ENCODE data around the gene HSF5. TPM values are rescaled to one million over a fixed set of nuclear protein-coding genes. Genes with fewer than 3 reads are reported as not detected.

Gene HSF5
- total RNA-seq, 1 donor from 2014 or later = 0.32 TPM

DNA sequence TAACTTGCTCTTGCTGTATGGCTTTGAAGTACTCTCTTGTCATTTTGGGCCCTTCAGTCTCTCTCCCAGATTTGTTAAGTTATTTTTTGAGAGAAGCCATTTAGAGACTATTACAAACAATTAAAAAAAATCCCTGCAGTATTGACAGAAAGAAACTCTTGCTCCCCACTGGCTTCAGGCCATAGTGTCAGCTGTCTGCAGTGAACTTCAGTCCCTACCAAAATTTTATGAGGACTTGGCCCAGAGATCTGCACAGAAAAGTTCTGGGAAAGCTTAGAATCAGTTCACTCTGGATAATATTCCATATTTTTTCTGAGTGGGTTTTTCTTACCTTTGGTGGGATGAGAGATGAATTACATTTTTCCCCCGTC is 105.4 kb downstream of the HSF5 start:
- DNase-seq (no peak), ATAC-seq (no peak)
- Histone ChIP-seq H3K4me1 (peaks cover 46% of the 10 kb centered on the region), H3K4me3 (no peak overlapping the region), H3K27me3 (ENCODE audit: low read depth) (no peaks in the 10 kb centered on the region), H3K9me3 (no peaks in the 10 kb centered on the region), H3K36me3 (no peaks in the 10 kb centered on the region), H3K27ac (peak overlapping the region; percentile 59)
- intact Hi-C loops (cut with DNase I) = no loop called here
- TF ChIP-seq, protein P1, sequence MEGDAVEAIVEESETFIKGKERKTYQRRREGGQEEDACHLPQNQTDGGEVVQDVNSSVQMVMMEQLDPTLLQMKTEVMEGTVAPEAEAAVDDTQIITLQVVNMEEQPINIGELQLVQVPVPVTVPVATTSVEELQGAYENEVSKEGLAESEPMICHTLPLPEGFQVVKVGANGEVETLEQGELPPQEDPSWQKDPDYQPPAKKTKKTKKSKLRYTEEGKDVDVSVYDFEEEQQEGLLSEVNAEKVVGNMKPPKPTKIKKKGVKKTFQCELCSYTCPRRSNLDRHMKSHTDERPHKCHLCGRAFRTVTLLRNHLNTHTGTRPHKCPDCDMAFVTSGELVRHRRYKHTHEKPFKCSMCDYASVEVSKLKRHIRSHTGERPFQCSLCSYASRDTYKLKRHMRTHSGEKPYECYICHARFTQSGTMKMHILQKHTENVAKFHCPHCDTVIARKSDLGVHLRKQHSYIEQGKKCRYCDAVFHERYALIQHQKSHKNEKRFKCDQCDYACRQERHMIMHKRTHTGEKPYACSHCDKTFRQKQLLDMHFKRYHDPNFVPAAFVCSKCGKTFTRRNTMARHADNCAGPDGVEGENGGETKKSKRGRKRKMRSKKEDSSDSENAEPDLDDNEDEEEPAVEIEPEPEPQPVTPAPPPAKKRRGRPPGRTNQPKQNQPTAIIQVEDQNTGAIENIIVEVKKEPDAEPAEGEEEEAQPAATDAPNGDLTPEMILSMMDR (IDR thresholded peaks at IDR 0.05) = no peak

DNA sequence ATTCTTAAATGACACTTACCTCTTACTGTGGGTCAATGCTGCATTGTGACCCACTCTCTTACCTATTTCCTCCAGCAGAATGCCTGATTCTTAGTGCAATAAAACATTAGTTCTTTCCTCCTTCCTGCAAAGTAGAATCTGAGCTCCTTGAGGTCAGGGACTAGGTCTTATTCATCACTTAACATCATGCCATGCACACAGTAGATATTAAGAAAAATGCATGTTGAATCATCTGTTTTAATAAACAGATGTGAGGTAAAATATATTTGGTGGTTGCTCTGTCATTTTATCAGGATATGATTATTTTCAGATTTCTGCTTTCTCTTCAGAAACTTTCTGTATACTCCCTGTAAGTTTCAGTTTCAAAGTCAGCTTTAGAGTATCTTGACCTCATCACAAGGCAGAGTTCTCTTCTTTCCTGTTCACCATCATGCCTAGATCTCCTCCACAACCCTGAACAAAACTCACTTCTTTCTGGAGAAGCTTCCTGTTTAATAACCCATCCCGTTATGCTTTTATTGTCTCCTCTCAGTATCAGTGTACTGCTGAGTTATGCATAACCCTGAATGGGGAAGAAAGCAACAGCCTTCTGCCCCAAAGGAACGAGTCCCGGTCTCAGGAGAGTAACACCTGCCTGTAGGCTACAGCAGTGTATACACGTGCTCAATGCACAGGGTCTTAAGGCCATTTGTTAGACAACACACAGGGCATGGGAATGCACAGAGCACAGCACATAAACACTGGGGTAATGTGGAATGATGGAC is 105.9 kb downstream of the HSF5 start:
- ATAC-seq (peak in 1 of 2 donors; percentile 20), DNase-seq (no peak)
- H3K4me1 ChIP-seq = peaks cover 46% of the 10 kb centered on the region
- intact Hi-C loops (cut with DNase I) = no loop called here
- no peaks in the 10 kb centered on the region for H3K9me3 ChIP-seq
- H3K27me3 ChIP-seq (ENCODE audit: low read depth) = no peaks in the 10 kb centered on the region
- peak overlapping the region; percentile 59 for H3K27ac ChIP-seq
- TF ChIP-seq, protein P1 (IDR thresholded peaks at IDR 0.05) = no peak
- H3K36me3 ChIP-seq = no peaks in the 10 kb centered on the region
- H3K4me3 ChIP-seq = no peak overlapping the region

DNA sequence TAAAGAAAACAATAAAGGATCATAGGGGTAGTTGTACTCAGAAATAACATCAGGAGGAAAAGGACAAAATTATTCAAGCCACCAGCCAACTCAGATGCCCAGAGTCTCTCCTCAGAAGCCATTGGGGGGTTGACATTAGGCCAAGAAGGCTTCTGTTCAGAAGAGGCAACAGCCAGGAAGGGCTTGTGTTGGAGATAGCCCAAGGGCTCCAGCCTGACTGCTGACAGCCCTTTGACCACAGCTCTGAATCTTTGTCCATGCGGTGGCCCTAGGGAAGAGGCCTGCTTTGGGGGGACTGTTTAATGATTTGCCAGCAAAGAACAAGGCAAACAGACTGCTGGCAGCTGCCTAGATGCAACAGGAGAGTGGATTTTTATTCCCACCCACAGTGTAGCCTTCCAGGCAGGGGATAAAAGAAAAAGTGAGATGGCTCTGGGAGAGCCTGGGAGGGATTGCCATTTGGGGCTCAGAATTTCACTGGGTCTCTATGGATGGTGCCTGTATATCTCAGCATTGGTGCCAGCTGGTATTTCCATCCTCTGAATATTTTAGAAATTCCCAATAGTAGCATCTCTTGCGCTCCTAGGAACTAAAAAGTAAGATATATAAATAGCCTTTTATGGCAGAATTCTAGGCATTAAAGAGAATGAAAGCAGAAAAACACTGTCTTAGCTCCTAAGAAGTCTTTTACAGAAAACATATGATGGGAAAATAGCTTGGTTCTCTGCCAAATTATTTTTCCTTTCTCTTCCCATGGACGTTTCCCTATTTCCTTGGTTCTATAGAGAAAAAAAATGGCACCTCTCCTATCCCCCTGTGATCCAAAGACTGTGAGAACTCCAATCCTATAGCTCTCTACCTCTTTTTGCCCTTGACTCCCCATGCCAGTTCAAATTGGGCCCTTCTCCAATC is 106.8 kb downstream of the HSF5 start:
- peak in 1 of 2 donors; percentile 57 for ATAC-seq
- peaks cover 56% of the 10 kb centered on the region for H3K4me1 ChIP-seq
- DNase-seq = no peak

DNA sequence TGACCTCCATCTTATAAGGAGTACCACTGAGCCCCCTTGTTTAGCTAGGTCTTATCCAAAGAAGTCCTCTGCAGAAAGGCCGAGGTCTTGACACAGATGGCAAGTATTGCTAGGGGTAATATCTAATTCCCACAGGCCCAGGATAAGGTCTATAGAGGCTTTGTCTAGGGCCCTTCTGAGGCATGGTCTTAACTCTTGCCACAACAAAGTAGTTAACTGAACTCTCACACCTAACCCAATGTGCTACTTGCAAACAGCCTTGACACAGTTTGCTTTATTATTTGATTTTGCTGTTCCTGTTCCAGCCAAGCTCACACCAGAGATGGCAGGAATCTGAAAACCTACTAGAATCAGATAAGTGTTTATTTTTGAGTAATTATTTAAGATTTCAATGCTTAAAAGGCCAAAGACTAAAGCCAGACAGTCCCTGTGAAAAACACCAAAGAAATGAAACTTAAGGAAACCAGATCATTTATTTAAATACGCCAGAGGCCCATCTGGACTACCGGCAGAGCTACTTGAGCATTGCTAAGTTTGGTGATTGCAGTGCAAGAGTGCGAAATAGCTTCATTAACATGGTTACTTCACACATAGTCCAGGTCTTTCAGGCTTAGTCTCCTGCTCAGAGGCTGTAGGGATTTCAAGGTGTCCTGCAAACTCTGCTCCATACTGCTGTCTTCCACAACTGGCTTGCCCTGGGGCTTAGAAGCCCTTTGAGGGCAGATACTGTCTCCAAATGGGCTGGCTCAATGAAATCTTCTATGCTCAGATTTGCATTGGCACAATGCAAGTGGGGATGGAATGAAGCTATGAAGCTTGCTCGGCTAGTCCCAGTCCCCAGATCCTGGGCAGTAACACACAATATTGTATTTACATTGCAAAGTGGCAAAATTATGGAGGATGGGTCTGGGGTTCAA is 107.7 kb downstream of the HSF5 start:
- no peaks in the 10 kb centered on the region for H3K27me3 ChIP-seq (ENCODE audit: low read depth)
- TF ChIP-seq, protein P1 (IDR thresholded peaks at IDR 0.05) = no peak
- peaks cover 65% of the 10 kb centered on the region for H3K4me1 ChIP-seq
- no peak overlapping the region for H3K4me3 ChIP-seq
- peak in 1 of 2 donors; percentile 51 for ATAC-seq
- intact Hi-C loops (cut with DNase I) = no loop called here
- no peaks in the 10 kb centered on the region for H3K36me3 ChIP-seq
- no peaks in the 10 kb centered on the region for H3K9me3 ChIP-seq
- H3K27ac ChIP-seq = peak overlapping the region; percentile 42
- DNase-seq = no peak

More for the DNA sequence above, 106.8 kb downstream of the HSF5 start:
- Histone ChIP-seq H3K36me3 (no peaks in the 10 kb centered on the region), H3K4me3 (no peak overlapping the region), H3K9me3 (no peaks in the 10 kb centered on the region), H3K27me3 (ENCODE audit: low read depth) (no peaks in the 10 kb centered on the region), H3K27ac (peak overlapping the region; percentile 59)
- TF ChIP-seq, protein P1 (IDR thresholded peaks at IDR 0.05) = no peak
- intact Hi-C loops (cut with DNase I) = no loop called here

DNA sequence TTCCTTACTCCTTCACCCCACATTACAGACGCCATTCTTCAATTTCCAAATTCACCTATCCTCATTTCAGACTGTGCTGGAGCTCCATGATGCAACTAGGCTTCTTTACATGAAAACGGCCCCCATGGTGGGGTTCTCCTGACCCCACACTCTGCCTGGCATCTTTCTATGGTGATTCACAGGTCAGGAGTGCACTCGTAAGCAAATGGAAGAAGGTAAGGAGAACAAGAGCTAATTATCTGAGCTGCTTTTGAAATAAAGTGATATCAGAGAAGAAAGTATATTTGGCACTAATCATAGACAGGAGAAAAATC is 108.7 kb downstream of the HSF5 start:
- no peak overlapping the region for H3K4me3 ChIP-seq
- ATAC-seq = no peak
- H3K36me3 ChIP-seq = no peaks in the 10 kb centered on the region
- peaks cover 61% of the 10 kb centered on the region for H3K4me1 ChIP-seq
- TF ChIP-seq, protein P1 (IDR thresholded peaks at IDR 0.05) = no peak
- no peaks in the 10 kb centered on the region for H3K9me3 ChIP-seq
- no peaks in the 10 kb centered on the region for H3K27me3 ChIP-seq (ENCODE audit: low read depth)
- intact Hi-C loops (cut with DNase I) = no loop called here
- no peak overlapping the region for H3K27ac ChIP-seq
- DNase-seq = no peak
